ENCODE measurements around the gene HIRA. TPM values are rescaled to one million over a fixed set of nuclear protein-coding genes. Genes with fewer than 3 reads are reported as not detected.

Gene HIRA
- total and polyA plus RNA-seq, 2 of the 8 experiments (the other 6 are each of a cell fraction or from before 2014, with no cell fraction given), result 34.9 to 67.2 TPM

DNA sequence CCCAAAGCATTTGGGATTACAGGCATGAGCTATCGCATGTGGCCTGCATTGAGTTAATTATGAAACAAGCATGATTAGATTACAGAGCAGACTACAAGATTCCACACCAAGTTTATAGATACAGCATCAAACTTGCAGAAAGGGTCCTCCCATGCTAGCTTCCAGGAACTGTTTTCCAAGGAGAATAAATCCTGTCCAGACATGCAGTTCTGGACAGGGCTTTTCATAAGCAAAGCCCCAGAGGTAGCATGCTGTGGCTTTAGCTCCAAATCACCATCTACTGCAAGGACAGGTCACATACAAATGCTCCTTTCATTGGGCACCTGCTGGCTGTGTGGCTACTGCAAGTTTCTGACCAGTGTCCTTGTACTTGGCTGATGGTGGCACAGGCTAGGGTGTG is 57.1 kb downstream of the HIRA start:
- no peak for FAIRE-seq
- H3K4me3 ChIP-seq (ENCODE audit: extremely low read depth in 1 of 4, insufficient read depth in 2 of 4, low read depth in 3 of 4, low read length in 4 of 4), result no peak overlapping the region
- CTCF ChIA-PET (ENCODE audit: partially characterized antibody), result interaction anchor here (1.3 to 1.4 kb wide), 2 partner anchors 9 to 74 kb away, joined by 3 to 5 read pairs; no protein-coding TSS in a partner anchor
- TF ChIP-seq SAP30 (IDR thresholded peaks at IDR 0.05; ENCODE audit: insufficient read depth, insufficient replicate concordance, low read length), result no peak
- no peak for TF ChIP-seq BRCA1 (IDR thresholded peaks at IDR 0.05; ENCODE audit: low read depth, low read length)
- no peak for TF ChIP-seq KDM5A (IDR thresholded peaks at IDR 0.05; ENCODE audit: low read length)
- no peak for TF ChIP-seq HDAC6 (IDR thresholded peaks at IDR 0.05; ENCODE audit: low read depth, low read length)
- TF ChIP-seq CREB1 (IDR thresholded peaks at IDR 0.05), result no peak
- TF ChIP-seq, protein P1, sequence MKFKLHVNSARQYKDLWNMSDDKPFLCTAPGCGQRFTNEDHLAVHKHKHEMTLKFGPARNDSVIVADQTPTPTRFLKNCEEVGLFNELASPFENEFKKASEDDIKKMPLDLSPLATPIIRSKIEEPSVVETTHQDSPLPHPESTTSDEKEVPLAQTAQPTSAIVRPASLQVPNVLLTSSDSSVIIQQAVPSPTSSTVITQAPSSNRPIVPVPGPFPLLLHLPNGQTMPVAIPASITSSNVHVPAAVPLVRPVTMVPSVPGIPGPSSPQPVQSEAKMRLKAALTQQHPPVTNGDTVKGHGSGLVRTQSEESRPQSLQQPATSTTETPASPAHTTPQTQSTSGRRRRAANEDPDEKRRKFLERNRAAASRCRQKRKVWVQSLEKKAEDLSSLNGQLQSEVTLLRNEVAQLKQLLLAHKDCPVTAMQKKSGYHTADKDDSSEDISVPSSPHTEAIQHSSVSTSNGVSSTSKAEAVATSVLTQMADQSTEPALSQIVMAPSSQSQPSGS (IDR thresholded peaks at IDR 0.05; ENCODE audit: low read length), result no peak
- no peak for TF ChIP-seq KDM1A (IDR thresholded peaks at IDR 0.05; ENCODE audit: borderline replicate concordance, low read length)
- no peak for TF ChIP-seq CHD1 (IDR thresholded peaks at IDR 0.05; ENCODE audit: low read depth, low read length)
- no peak for TF ChIP-seq KDM4A (IDR thresholded peaks at IDR 0.05; ENCODE audit: low read depth, low read length, severe bottlenecking)
- no peak for TF ChIP-seq SIX5 (IDR thresholded peaks at IDR 0.05; ENCODE audit: low read depth, low read length)

More for the DNA sequence above, 57.1 kb downstream of the HIRA start:
- Histone ChIP-seq H3K4me1 (replicated peaks in 1 of 4; ENCODE audit: control insufficient read depth in 3 of 4, insufficient read depth in 4 of 4, low read length in 3 of 4) (no peaks in the 10 kb centered on the region), H3K27ac (ENCODE audit: low read depth, low read length) (no peak overlapping the region), H4K8ac (ENCODE audit: extremely low read depth, insufficient read depth, low read length) (no peak overlapping the region), H3K18ac (ENCODE audit: extremely low read depth, low read length) (no peak overlapping the region), H3K4ac (replicated peaks; ENCODE audit: insufficient read length, low read depth, low read length) (no peak overlapping the region), H3K79me2 (ENCODE audit: control insufficient read depth in 1 of 2, insufficient read depth in 2 of 2, low read length in 2 of 2) (no peaks in the 10 kb centered on the region), H3K79me1 (ENCODE audit: low read depth, low read length) (no peaks in the 10 kb centered on the region), H3K36me3 (ENCODE audit: control insufficient read depth in 2 of 4, insufficient read depth in 4 of 4, low read length in 3 of 4) (peaks cover 25 to 56% (median 43%) of the 10 kb centered on the region in 4 experiments; a peak in 7 of 8 replicates), H2BK12ac (ENCODE audit: low read depth, low read length) (no peak overlapping the region), H4K91ac (replicated peaks; ENCODE audit: insufficient read length, low read length) (no peak overlapping the region), H4K20me1 (replicated peaks in 1 of 2; ENCODE audit: control insufficient read depth in 1 of 2, insufficient read depth in 2 of 2, low read length in 2 of 2) (no peaks in the 10 kb centered on the region), H2BK20ac (ENCODE audit: low read length) (no peak overlapping the region), H3K56ac (replicated peaks; ENCODE audit: insufficient read length, low read depth, low read length) (no peak overlapping the region), H2BK5ac (ENCODE audit: low read depth, low read length) (no peak overlapping the region), H2BK15ac (ENCODE audit: low read length) (no peak overlapping the region), H4K5ac (ENCODE audit: insufficient read length, low read depth, low read length) (no peak overlapping the region), H3K9me3 (ENCODE audit: insufficient read depth in 2 of 2, low read depth in 1 of 2, low read length in 1 of 2) (no peaks in the 10 kb centered on the region), H3K23me2 (ENCODE audit: low read depth, low read length) (no peaks in the 10 kb centered on the region), H3K4me2 (ENCODE audit: insufficient read depth in 1 of 2, low read depth in 2 of 2, low read length in 2 of 2) (no peak overlapping the region), H3K9ac (replicated peaks in 1 of 4; ENCODE audit: extremely low read depth in 1 of 4, low read depth in 3 of 4, low read length in 3 of 4) (no peak overlapping the region), H3K23ac (ENCODE audit: insufficient read length) (no peak overlapping the region), H2BK120ac (replicated peaks; ENCODE audit: low read depth, low read length) (no peak overlapping the region), H3K14ac (ENCODE audit: insufficient read length) (no peak overlapping the region), H2AK5ac (ENCODE audit: low read depth, low read length) (no peak overlapping the region), H3K27me3 (replicated peaks in 1 of 4; ENCODE audit: control insufficient read depth in 3 of 4, extremely low read depth in 1 of 4, insufficient read depth in 3 of 4, low read length in 3 of 4) (no peaks in the 10 kb centered on the region), H2AFZ (ENCODE audit: low read length) (no peak overlapping the region)
- 88% methylated on average over 1 of the region's 1 CpG; no CpG with 5 or more reads in 1 of the 2 experiments for WGBS, 2 experiments (ENCODE audit: extremely low coverage in 1 of 2, insufficient coverage in 1 of 2, insufficient read length in 1 of 2, insufficient replicate concordance in 2 of 2, low coverage in 1 of 2, low lambda C conversion rate in 2 of 2, missing lambda C conversion rate in 1 of 2)
- POLR2A ChIA-PET (ENCODE audit: partially characterized antibody), result interaction anchor here (0.9 to 1.3 kb wide), 2 partner anchors 9 to 30 kb away, joined by 3 to 4 read pairs; no protein-coding TSS in a partner anchor
- DNase-seq (ENCODE audit: low read depth in 1 of 2, low spot score in 2 of 2), result no peak
